Embryonic facial prominence (tissue), 1 donor: ENCODE measurements around the gene ZSWIM7.

Experiments used
- DNase-seq: peaks from one replicate; pipeline ENCODE4 v3.0.0-alpha.2; 2016; ENCODE audit errors: extremely low spot score

ZSWIM7 gene

GRCh38 chr17:15999141-15999973 lies at the start of gene ZSWIM7, which contains the start of gene TTC19:
TSS of gene ZSWIM7 (minus strand) at chr17:15999704. CDS start at chr17:15999594, 110 bp downstream.
TSS of gene TTC19 (plus strand) at chr17:15999824. CDS start at chr17:15999849, 25 bp downstream.
- DNase-seq: peak; percentile 77

- DNase-seq: no peak
These were observed 49.4 kb upstream of the ZSWIM7 start for GRCh38 chr17:16048811-16049449.

- DNase-seq: no peak
These were observed 47.5 kb upstream of the ZSWIM7 start for GRCh38 chr17:16046966-16047365.

GRCh38 chr17:16044487-16044886 lies 45.0 kb upstream of the ZSWIM7 start:
- no peak for DNase-seq

GRCh38 chr17:16040710-16041251 lies 41.3 kb upstream of the ZSWIM7 start:
- no peak for DNase-seq

GRCh38 chr17:16037636-16038035 lies 38.1 kb upstream of the ZSWIM7 start:
- DNase-seq: no peak

GRCh38 chr17:16036261-16036660 lies 36.8 kb upstream of the ZSWIM7 start:
- DNase-seq: no peak

GRCh38 chr17:16033729-16034349 lies 34.3 kb upstream of the ZSWIM7 start:
- no peak for DNase-seq

GRCh38 chr17:16027708-16028584 lies 28.4 kb upstream of the ZSWIM7 start:
- no peak for DNase-seq

GRCh38 chr17:16026895-16027294 lies 27.4 kb upstream of the ZSWIM7 start:
- DNase-seq: no peak

GRCh38 chr17:16025202-16025601 lies 25.7 kb upstream of the ZSWIM7 start:
- DNase-seq: no peak

GRCh38 chr17:16023881-16024280 lies 24.4 kb upstream of the ZSWIM7 start:
- DNase-seq: no peak

- DNase-seq: no peak
These were observed 19.8 kb upstream of the ZSWIM7 start for GRCh38 chr17:16019347-16019746.

- no peak for DNase-seq
These were observed 14.5 kb upstream of the ZSWIM7 start for GRCh38 chr17:16013943-16014407.

- no peak for DNase-seq
These were observed 7.9 kb upstream of the ZSWIM7 start for GRCh38 chr17:16007439-16007838.

GRCh38 chr17:16005636-16006035 lies 6.1 kb upstream of the ZSWIM7 start:
- DNase-seq: no peak

- DNase-seq: no peak
These were observed 4.3 kb upstream of the ZSWIM7 start for GRCh38 chr17:16003841-16004240.

- no peak for DNase-seq
These were observed 3.3 kb upstream of the ZSWIM7 start for GRCh38 chr17:16002708-16003260.

- DNase-seq: no peak
These were observed 1.9 kb upstream of the ZSWIM7 start for GRCh38 chr17:16001226-16001897.
